ENCODE measurements around the gene FAHD2A.
"Not testable (repeated sequence)": the region's sequence is repeated elsewhere in the genome, so short reads cannot be mapped to it uniquely, and the experiment has no call there.

FAHD2A gene

GRCh38 chr2:95429748-95430467 lies 27.4 kb downstream of the FAHD2A start:
- H3K27ac ChIP-seq; H3K9me3 ChIP-seq; H3K36me3 ChIP-seq; H3K4me1 ChIP-seq (ENCODE audit: control insufficient read depth in 1 of 2, insufficient read depth in 1 of 2, low read depth in 1 of 2, low read length in 1 of 2); H3K4me3 ChIP-seq (ENCODE audit: low read depth in 1 of 2, low read length in 1 of 2): not testable (repeated sequence)
- H3K27me3 ChIP-seq = peaks cover 13% of the 10 kb centered on the region

GRCh38 chr2:95433373-95433772 lies 30.9 kb downstream of the FAHD2A start:
- not testable (repeated sequence) for H3K36me3 ChIP-seq, H3K27ac ChIP-seq

DNA sequence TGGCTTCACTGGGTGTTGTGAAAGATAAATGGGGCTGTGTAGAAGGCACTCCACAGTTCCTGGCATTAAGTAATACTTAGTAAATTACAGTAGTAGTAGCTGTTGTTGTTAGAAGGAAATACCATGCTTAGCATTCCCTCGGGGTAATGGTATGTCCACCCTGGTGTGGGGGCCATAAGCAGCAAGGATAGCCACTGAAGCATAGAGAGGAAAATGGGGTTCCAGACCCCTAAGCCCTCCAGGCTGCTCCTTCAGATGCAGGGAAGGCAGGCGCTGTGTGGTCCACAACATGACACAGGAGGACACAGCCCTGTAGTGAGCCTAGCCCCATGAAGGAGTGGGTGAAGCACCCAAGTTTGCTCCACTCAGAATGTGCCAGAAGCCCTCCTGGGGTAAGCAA lies 31.5 kb downstream of the FAHD2A start:
- H3K9me3 ChIP-seq; H3K36me3 ChIP-seq; H3K4me1 ChIP-seq (ENCODE audit: control insufficient read depth in 1 of 2, insufficient read depth in 1 of 2, low read depth in 1 of 2, low read length in 1 of 2); H3K27ac ChIP-seq; H3K4me3 ChIP-seq (ENCODE audit: low read depth in 1 of 2, low read length in 1 of 2); H3K27me3 ChIP-seq: not testable (repeated sequence)

More at GRCh38 chr2:95433373-95433772, 30.9 kb downstream of the FAHD2A start:
- not testable (repeated sequence) for H3K4me1 ChIP-seq (ENCODE audit: control insufficient read depth in 1 of 2, insufficient read depth in 1 of 2, low read depth in 1 of 2, low read length in 1 of 2); H3K4me3 ChIP-seq (ENCODE audit: low read depth in 1 of 2, low read length in 1 of 2); H3K9me3 ChIP-seq; H3K27me3 ChIP-seq

DNA sequence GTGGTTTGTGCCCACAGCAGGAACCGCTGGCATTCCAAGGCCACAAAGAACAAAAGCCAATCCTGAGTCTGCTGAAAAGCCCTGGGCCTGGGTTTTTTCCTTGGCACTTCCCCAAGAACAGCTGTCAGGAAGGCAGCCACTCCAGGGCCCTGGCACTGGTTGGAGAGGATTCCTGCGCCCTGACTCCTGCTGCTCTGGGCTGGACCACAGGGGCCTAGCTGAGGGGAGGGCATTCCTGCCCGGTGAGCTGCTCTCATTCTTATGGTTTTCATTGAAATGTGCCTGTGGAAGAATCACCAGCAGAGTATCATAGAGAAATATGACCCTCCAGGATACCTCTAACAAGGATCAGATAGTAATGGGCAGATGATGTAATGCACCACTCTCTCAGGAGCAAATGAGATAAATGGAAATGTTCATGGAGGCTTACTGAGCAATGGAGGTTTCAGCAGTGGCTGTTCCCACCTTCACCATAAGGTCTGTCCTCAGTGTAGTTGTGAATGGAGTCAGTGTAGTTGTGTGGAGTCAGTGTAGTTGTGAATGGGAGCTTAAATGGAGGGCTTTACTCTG lies 32.1 kb downstream of the FAHD2A start:
- H3K27ac ChIP-seq; H3K9me3 ChIP-seq; H3K36me3 ChIP-seq; H3K27me3 ChIP-seq; H3K4me1 ChIP-seq (ENCODE audit: control insufficient read depth in 1 of 2, insufficient read depth in 1 of 2, low read depth in 1 of 2, low read length in 1 of 2); H3K4me3 ChIP-seq (ENCODE audit: low read depth in 1 of 2, low read length in 1 of 2): not testable (repeated sequence)

DNA sequence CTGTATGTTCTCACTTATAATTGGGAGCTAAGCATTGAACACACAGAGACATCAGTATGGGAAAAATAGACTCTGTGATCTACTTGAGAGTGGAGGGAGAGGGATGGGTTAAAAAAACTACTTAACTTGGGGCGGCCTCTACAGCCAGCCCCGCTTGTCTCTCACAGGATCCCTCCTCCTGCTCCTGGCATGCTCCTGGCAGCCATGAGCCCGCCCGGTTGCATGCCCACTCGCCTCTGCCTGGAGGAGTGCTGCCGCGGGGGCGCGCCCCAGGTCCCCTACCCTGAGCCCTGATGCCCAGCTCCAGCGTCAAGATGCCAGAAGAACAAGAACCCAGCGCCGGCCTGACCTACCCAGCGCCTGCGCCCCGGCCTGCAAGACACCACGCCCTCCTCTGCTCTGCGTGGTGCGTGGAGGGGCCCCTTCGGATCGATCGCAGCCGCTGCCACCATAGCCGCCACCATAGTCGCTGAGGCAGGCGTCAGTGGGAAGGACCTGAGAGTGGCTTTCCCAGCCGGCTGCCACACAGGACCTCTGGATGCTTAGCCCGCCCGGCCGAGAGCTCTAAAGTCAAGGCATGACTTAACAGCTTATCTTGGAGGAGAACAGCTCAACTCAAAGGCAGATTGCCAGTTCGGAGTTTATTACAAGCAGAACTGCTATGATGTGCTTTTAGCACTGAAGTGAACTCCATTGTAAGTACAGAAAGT lies 32.8 kb downstream of the FAHD2A start:
- not testable (repeated sequence) for H3K27ac ChIP-seq; H3K27me3 ChIP-seq; H3K4me3 ChIP-seq (ENCODE audit: low read depth in 1 of 2, low read length in 1 of 2); H3K4me1 ChIP-seq (ENCODE audit: control insufficient read depth in 1 of 2, insufficient read depth in 1 of 2, low read depth in 1 of 2, low read length in 1 of 2); H3K9me3 ChIP-seq; H3K36me3 ChIP-seq

- H3K36me3 ChIP-seq; H3K9me3 ChIP-seq; H3K4me3 ChIP-seq (ENCODE audit: low read depth in 1 of 2, low read length in 1 of 2): not testable (repeated sequence)
These were observed 33.3 kb downstream of the FAHD2A start for GRCh38 chr2:95435872-95436209.

GRCh38 chr2:95442474-95443099 lies 40.1 kb downstream of the FAHD2A start:
- not testable (repeated sequence) for H3K4me1 ChIP-seq (ENCODE audit: control insufficient read depth in 1 of 2, insufficient read depth in 1 of 2, low read depth in 1 of 2, low read length in 1 of 2); H3K27me3 ChIP-seq; H3K27ac ChIP-seq; H3K4me3 ChIP-seq (ENCODE audit: low read depth in 1 of 2, low read length in 1 of 2); H3K9me3 ChIP-seq; H3K36me3 ChIP-seq

More at GRCh38 chr2:95435872-95436209, 33.3 kb downstream of the FAHD2A start:
- not testable (repeated sequence) for H3K27ac ChIP-seq; H3K4me1 ChIP-seq (ENCODE audit: control insufficient read depth in 1 of 2, insufficient read depth in 1 of 2, low read depth in 1 of 2, low read length in 1 of 2); H3K27me3 ChIP-seq

GRCh38 chr2:95445317-95445716 lies 42.8 kb downstream of the FAHD2A start:
- not testable (repeated sequence) for H3K27me3 ChIP-seq; H3K36me3 ChIP-seq; H3K9me3 ChIP-seq; H3K4me3 ChIP-seq (ENCODE audit: low read depth in 1 of 2, low read length in 1 of 2); H3K27ac ChIP-seq; H3K4me1 ChIP-seq (ENCODE audit: control insufficient read depth in 1 of 2, insufficient read depth in 1 of 2, low read depth in 1 of 2, low read length in 1 of 2)

DNA sequence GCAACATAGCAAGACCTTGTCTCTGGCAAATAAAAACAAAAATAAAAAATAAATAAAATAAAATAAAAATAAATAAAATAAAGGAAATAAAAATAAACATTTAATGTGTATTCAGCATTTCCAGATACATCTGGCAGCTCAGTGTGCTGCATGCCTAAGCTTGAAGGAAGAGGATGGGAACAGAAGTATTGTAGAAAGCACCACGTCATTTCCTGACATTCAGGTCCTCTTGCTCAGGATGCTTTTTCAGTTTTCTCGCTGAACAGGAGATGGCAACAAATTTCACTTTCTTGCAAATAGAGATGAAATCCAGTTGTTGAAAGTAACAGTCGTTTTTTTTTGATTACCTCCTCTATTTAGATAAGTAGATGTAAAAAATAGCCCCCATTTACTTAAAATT lies 60.8 kb downstream of the FAHD2A start:
- H3K27ac ChIP-seq; H3K9me3 ChIP-seq; H3K36me3 ChIP-seq; H3K4me1 ChIP-seq (ENCODE audit: control insufficient read depth in 1 of 2, insufficient read depth in 1 of 2, low read depth in 1 of 2, low read length in 1 of 2); H3K4me3 ChIP-seq (ENCODE audit: low read depth in 1 of 2, low read length in 1 of 2); H3K27me3 ChIP-seq: not testable (repeated sequence)

Data from neutrophil (primary cell).